HG03460 (cell line): ENCODE measurements around the gene ZNF608.

Experiments
- ATAC-seq: cut with Tn5 transposase; IDR thresholded peaks from one replicate; pipeline ENCODE4 v1.9.1; 2021; ENCODE audit not compliant: unreplicated experiment

Gene ZNF608, protein sequence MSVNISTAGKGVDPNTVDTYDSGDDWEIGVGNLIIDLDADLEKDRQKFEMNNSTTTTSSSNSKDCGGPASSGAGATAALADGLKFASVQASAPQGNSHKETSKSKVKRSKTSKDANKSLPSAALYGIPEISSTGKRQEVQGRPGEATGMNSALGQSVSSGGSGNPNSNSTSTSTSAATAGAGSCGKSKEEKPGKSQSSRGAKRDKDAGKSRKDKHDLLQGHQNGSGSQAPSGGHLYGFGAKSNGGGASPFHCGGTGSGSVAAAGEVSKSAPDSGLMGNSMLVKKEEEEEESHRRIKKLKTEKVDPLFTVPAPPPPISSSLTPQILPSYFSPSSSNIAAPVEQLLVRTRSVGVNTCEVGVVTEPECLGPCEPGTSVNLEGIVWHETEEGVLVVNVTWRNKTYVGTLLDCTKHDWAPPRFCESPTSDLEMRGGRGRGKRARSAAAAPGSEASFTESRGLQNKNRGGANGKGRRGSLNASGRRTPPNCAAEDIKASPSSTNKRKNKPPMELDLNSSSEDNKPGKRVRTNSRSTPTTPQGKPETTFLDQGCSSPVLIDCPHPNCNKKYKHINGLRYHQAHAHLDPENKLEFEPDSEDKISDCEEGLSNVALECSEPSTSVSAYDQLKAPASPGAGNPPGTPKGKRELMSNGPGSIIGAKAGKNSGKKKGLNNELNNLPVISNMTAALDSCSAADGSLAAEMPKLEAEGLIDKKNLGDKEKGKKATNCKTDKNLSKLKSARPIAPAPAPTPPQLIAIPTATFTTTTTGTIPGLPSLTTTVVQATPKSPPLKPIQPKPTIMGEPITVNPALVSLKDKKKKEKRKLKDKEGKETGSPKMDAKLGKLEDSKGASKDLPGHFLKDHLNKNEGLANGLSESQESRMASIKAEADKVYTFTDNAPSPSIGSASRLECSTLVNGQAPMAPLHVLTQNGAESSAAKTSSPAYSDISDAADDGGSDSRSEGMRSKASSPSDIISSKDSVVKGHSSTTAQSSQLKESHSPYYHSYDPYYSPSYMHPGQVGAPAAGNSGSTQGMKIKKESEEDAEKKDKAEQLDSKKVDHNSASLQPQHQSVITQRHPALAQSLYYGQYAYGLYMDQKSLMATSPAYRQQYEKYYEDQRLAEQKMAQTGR (N-terminal part only)

DNA sequence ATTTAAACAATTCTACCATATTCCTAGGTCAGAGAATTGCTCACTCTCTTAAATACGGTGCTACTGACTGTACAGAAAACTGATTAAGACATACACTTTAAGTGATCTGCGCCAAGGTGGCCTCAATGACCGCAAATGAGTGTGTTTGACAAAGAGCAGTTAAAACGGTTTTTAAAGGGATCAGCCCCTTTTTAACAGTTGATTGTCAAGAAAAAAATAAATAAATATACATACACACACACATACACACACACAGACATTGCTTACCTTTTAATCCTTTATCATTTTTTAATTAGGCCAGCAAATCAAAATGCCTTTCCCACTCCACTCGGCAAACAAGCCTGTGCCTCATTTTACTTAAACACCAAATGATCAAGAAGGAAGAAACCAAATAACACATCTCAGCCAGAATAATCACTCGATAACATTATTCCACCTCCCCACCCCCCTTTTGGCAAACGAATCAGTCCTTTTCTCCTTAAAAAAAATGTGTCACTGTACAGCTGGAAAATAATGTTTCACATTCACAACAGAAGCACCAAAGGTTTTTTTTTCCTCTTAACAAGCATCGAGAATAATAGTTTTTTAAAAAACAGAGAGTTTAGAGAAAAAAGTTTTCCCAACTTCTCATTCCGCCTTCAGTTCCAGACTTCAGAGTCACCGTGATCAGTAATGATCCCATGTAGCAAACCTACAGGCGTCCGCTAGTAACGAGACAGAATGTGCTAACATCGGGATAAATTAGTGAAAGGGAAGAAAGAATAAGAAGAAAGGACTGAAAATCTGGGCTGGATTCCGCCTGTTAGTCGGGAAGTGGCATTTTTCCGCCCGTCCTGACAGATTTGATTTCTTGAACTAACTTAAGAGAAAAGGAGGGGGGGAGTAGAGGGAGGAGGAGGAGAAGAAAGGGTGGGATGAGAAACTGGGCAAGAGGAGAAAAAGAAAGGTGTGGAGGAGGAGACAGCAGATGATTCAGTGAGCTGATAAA is at the start of gene ZNF608:
Gene ZNF608, minus strand, starts transcription at position 712 of the 988 bp plus-strand sequence. CDS start 1,650 bp downstream, outside the sequence.
- ATAC-seq: no peak

DNA sequence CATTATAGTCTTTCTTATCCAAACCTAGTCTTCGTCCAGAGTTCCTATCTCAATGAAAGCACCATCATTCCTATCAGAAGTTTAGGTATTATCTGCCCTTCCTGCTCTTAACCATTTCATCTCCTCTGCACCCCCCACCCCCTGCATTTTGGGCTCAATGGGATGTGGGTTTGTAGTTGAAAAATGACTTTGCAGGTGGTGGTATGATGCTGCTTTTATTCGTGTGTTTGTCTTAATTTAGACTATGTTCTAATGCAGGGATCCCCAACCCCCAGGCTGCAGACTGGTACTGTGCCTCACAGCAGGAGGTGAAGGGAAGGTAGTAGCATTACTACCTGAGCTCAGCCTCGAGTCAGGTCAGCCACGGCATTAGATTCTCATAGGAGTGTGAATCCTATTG is 49.4 kb upstream of the ZNF608 start:
- ATAC-seq: no peak

DNA sequence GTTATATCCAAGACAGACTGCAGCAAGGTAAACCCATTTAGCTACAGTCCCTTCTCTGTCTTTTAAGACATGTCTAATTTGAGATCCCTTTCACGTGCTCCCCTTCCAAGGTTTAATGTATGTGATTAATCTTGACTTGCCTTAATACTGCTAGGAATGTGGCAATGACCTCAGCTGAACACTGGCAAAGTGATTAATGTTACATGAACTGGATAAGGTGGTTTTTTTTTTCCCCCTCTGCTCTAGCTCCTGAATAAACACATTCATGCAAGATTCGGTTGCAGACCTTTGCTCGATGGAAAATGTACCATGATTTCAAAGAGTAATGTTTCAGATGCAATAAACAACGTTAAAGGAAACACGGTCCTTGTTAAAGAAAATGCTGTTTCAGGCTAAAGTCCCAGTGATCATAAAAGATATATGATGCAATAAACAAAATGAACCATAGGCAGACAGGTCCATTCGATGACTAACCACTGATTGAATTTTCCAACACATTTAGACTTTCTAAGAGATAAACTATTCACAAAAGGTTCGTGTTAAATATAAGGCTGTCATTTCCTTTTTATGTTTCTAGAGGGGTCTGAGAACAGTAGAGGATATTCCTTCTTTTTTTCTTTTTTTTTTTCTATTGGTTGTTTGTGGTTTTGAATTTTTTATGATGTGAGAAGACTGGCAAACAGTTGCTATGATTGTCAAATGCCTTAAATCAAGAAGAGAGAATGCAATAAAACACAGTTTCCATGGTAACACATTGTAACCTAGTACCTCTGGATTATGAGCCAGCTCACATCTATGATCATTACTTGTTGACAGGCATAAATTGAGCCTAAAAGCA is 44.7 kb upstream of the ZNF608 start:
- no peak for ATAC-seq

DNA sequence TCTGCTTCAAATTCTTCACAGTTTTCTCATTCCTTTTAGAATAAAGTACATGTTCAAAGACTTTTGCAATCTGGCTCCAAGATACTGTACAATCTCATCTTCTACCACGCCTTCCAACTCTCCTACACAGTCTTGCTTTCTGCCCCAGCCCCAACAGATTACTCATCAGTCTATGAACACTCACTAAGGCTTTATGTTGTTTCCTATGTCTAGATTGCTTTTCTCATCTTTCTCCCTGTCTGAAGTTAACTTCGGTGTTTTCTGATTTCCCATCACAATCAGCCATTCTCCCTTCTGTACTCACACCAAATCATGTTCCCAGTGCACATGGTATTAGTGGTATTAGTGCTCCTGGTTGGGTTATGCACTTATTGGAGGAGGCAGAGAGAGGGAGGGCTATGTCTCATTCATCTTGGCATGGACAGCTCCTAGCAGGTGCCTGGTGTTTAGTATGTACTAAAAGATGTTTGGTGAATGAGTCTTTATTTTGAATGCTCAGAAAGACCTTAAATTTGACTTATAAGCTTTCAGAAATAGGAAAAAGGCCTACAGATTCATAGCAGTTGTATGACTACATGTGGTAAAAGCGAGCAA is 44.0 kb upstream of the ZNF608 start:
- ATAC-seq: no peak

DNA sequence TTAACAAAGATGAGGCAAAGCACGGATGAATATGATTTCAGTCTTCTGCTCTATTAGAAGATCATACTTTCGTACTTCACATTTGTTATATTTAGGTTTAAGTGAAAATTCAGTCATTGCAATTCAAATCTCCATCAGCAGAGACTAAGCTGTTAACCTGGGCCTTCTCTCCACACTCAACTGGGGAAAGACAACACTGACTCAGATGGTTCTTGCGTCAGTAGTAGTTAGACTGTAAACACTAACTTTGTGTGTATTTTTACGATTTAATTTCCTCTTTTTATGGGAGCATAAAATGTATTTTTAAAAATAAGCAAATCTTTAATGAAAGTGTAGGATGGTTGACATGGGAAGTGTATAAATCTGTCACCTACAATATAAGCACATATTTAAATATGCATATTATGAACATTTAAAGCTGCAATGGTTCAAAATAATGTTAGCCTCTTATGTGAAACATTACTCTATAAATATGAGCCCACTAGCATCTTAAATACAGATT is 42.7 kb upstream of the ZNF608 start:
- ATAC-seq: no peak

DNA sequence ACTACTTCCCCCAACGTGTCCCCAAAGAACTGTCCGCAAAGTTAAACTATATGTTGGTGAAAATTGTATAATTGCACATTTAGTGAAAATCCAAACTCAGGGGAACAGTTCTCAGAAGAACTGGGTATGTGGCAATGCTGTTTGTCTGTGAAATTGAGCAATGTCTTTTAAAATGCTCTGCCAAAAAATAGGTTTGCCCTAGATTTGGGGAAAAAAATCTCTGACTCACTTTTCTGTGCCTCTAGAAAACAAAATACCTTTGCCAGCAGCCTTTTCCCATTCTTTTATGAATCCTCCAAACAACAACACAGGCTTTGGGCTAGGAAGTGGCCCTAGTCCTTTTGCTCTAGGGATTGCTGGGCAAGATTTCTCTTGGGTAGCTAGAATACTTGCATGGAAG is 37.4 kb upstream of the ZNF608 start:
- no peak for ATAC-seq

DNA sequence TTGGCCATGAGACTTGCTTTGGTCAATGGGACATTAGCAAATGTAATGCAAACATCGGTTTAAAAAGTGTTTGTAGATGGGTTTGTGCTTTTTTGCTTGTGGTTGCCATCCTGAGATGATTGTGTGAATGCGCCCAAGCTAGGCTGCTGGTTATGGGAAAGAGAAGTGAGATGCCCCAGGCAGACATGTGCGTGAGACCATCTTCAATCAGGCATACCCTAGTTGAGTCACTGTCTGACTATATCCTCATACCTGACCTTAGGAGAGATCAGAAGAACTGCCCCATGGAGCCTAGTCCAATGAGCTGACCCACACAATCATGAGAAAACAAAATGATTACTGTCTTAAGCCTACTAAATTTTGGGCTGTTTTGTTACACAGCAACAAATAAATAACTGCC is 36.8 kb upstream of the ZNF608 start:
- no peak for ATAC-seq

DNA sequence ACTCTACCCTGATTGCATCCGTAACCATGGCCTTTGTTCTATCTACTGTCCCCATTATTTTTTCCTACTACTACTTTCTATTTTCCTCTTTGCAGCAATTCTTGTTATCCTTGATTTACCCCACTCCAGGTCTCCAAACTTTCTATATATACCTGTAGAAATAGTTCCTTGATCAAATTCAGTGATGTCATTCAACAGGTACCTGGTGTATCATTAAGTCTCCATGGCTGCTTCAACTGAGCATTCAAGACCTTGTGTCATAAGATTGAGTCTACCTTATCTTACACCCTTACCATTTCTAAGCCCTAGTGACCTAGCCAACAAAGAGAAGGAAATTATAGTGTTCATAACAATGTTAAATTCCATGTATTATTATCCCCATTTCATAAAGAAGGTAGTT is 35.8 kb upstream of the ZNF608 start:
- no peak for ATAC-seq

DNA sequence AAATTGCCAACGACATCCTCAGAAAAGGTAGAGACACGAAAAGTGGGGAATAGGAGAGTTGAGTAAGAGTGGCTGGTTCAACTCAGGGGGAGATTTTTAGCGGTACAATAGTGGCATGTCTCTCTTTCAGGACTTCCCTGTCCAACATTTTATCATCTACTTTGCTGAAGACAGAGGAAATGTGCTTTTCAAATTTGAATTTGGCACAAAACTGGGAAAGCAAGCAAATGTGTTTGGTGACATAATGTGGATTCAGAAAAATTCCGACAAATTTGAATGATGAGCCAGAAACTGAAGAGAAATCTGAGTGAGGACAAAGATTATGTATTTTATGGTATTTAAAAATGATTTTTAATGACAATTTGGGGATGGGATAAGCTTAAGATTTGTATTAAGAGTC is 33.6 kb upstream of the ZNF608 start:
- ATAC-seq: no peak

DNA sequence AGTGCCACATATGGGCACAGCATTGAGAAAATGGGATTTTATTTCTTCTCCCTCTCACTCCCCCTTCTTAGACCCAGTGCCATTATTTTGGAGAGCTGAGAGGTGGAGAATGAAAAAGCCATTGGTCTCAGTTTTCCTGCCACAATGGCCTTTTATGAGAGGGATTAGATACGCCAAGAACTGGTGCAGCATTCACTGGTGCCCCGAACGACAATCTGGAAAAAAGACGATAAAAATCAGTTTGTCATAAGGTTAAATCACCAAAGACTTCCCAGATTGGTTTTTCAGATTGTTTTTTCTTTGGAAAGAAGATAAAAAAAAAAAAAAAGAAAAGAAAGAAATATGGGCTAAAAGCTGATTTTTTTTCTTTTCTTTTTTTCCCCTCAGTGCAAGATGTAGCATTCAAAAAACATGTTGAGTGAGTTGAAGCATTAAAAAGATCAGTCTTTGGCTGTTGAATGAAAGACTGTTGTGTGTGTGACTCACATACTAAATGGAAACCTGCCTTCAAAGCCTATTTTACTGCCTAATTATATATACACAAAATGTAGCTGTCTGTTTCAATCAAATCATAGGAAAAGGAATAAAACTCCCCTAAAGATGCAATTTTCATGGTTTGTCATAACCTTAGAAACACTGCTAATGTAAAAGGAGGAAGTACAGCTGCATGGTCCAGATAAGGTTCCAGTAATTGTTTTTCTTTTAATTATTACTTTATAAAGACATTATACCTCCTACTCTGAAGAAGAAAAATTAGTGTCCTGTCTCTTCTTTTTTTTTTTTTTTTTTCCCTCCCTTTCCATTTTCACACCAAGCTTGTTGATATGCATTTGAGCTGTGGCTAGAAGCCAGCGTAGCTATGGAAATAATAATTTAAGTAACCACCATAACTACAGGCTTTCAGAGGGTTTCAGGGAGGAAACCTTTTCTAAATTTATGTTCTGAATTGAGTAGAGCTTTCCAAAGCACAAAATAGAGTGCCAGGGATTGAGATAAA is 27.2 kb upstream of the ZNF608 start:
- no peak for ATAC-seq

DNA sequence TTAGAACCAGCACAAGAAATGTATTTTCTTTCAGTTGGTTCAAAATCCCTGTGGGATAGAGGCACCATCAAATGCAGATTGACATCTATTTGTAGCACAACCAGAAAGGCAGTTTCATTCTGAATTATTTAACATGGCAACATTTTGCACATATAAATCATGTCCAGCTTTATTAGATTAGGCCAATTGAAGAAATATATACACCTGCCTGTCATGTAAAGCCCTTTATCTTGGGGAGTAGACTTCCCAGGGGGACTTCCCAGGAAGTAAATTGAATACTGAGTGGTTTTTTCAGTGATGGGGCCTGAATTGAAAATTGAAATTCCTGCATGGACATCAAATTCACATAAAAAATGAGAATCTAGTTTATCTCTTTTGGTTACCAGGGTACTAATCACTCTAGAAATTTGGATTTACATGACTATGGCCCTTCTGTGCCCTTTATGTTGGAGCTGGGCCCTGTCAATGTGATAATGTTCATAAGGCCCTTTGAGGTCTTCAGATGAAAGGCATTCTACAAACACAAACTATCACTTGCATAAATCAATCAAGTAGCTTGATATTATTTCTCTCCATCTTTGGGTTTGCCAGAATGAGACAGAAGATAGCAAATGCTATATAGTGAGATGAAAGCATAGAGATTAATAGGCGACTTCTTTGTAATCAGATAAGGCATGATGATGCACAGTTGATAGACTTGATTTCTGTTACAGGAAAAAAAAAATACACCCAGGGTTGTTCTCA is 26.2 kb upstream of the ZNF608 start:
- no peak for ATAC-seq

DNA sequence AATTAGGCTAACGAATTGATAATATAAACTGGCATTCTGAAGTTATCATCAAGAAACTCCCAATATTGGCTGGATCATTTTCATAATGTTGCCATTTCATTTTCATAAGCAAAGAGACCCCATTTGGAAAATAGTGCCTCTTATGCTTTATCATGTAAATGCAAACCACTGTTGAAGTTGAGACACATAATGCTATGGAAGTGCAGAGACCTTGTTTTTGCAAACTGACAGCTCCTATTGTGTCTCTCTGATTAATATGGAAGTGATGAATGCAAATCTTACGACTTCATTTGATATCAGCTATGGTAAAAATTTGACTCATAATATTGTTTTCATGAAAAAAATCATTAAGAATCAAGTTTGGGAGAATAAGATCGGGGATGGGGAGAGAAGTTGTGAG is 25.3 kb upstream of the ZNF608 start:
- ATAC-seq: no peak

DNA sequence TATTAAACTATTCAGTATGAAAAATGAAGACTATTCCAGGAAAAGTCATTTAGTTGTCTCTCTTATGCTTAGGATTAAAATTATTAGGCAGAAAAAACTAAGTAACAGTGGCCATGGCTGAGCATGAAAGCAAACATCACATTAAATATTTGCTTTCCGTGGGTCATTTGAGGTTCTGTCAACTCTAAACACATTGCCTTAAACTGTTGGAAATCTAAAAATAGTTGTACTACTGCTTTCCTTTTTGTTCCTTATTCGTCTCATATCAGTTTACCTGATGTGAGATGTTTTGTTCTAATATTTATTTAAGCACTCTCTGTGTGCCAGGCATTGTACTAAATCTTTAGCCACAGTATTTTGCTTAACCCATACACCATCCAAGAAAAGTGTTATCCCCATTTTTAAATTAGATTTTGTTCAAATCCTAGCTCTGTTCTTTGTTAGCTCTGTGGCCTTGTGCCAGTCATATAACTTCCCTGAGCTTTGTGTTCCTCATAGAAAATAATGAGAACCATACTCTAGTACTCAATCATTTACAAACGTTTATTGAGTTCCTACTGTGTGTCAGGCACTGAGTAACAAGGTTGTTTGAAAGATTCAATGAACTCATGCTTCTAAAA is 18.7 kb upstream of the ZNF608 start:
- no peak for ATAC-seq

DNA sequence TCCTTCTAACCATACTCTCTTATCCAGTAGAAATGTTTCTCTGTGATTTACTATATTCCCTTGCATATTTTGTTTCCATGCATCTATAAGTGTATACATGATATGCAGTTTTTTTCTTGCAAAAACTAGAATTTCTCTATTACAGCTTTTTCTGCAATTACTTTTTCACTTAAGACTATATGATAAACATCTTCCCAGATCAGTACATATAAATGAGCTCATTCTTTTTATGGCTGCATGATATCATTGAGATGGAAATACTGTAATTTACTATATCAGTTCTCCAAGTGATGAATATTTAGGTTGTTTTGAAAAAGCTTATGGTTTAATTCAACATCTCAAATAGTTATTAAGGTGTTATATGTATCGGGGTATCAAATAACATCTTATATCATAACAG is 18.1 kb upstream of the ZNF608 start:
- ATAC-seq: no peak

DNA sequence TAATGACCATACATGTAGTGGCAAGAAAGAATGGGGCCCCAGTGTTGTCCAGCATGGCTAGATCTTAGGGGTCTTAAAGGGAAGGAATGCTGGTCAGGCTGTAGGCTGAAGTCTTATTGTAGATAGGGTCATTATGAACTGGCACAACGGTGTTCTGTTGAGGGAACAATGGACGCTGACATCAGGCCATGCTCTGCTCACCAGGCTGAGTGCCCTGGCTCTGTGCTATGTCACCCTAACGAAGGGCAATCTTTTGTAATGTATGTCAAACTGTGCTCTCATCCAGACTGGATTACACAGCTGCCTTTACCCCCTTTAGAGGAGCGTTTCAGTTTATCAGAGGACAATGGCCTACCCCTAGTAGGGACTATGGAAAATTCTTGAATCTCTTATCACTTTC is 14.6 kb upstream of the ZNF608 start:
- no peak for ATAC-seq

DNA sequence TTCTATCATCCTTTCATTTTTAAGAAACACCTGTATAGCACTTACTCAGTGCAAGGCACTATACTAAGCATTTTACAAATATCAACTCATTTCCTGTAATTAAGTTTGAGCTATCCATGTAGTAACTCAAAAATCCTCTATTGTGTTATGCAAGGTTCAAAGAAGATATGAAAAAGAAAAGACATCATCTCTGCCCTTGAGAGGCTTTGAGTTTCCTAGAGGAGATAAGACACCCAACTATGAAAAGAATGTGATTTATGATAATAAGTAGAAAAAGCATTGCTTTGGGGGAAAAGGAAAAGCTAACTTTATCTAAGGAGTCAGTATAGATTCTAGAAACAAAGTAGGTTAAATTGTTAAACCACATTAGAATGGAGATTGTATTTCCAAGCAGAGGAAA is 14.2 kb upstream of the ZNF608 start:
- no peak for ATAC-seq

DNA sequence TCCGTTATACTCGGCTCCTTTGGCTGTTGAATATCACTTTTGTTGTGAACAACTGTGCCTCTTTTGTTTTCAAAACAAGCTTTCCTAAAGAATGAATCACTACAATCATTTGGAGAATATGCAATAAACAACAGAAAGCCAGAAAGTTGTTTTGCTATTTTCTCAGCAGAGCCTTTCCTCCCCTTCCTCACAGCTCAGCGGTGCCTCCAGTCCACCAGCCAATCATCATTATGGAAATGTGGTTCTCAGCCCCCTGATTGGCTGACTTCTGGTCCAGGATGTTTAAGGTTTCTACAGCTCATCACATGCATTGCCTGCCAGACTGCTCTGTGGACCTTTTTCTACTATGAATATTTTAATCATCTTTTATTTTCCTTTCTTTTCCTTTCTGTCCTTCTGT is 9.1 kb upstream of the ZNF608 start:
- ATAC-seq: no peak
